ENCODE results near the gene SYCE1. TPM values are rescaled to one million over a fixed set of nuclear protein-coding genes. Genes with fewer than 3 reads are reported as not detected.
"Not testable (repeated sequence)": the region's sequence is repeated elsewhere in the genome, so short reads cannot be mapped to it uniquely, and the experiment has no call there.

The SYCE1 gene
- polyA plus RNA-seq, 1 donor (not counting 4 experiments of a cell fraction or from before 2014, with no cell fraction given), result not detected

- peak overlapping the region; percentile 89 for H3K4me2 ChIP-seq (ENCODE audit: control insufficient read depth, extremely low read depth, insufficient read depth, low read depth, low read length)
- peak; percentile 56 to 94 (median 64) for TF ChIP-seq CTCF (optimal IDR thresholded peaks at IDR 0.05 in 1 of 3, IDR thresholded peaks at IDR 0.05 in 1 of 3, conservative IDR thresholded peaks at IDR 0.05 in 1 of 3; ENCODE audit: extremely low read depth in 1 of 3, insufficient read depth in 2 of 3, low read length in 3 of 3)
- no peak for TF ChIP-seq EZH2 (IDR thresholded peaks at IDR 0.05; ENCODE audit: low read length)
- no peak overlapping the region for H3K27ac ChIP-seq (ENCODE audit: control insufficient read depth, insufficient read depth, low read length)
- dilution Hi-C loops (cut with MboI; ENCODE audit: extremely low pct_ligation_motif_present, low sequenced_read_pairs), result no loop called here
- FAIRE-seq, result no peak
- H3K9me3 ChIP-seq (ENCODE audit: control insufficient read depth, low read depth, low read length), result no peaks in the 10 kb centered on the region
- DNase-seq (ENCODE audit: low read depth, low spot score), result peak; percentile 4
- no peaks in the 10 kb centered on the region for H3K9me1 ChIP-seq (ENCODE audit: control insufficient read depth, extremely low read depth, insufficient read depth, low read length)
- no peaks in the 10 kb centered on the region for H4K20me1 ChIP-seq (ENCODE audit: control insufficient read depth, extremely low read depth, insufficient read depth, low read length)
- H3K36me3 ChIP-seq (ENCODE audit: control insufficient read depth in 2 of 2, extremely low read depth in 1 of 2, insufficient read depth in 2 of 2, low read length in 2 of 2), result no peaks in the 10 kb centered on the region
- H3K9ac ChIP-seq (ENCODE audit: control insufficient read depth, extremely low read depth, insufficient read depth, low read length), result peak overlapping the region; percentile 61
- H3K4me3 ChIP-seq (ENCODE audit: control insufficient read depth in 2 of 3, extremely low read depth in 1 of 3, insufficient read depth in 2 of 3, low read depth in 1 of 3, low read length in 3 of 3), result peak overlapping the region; percentile 34 to 67 (median 53)
- H3K27me3 ChIP-seq (ENCODE audit: control insufficient read depth, extremely low read depth, insufficient read depth, low read length), result no peaks in the 10 kb centered on the region
- H2AFZ ChIP-seq (ENCODE audit: control insufficient read depth, low read length), result peak overlapping the region; percentile 90
- H3K4me1 ChIP-seq (ENCODE audit: control insufficient read depth, extremely low read depth, insufficient read depth, low read length), result peaks cover 4% of the 10 kb centered on the region
- H3K79me2 ChIP-seq (ENCODE audit: control insufficient read depth, insufficient read depth, low read length), result no peaks in the 10 kb centered on the region
Measured at GRCh38 chr10:133520193-133520738, 45.1 kb downstream of the SYCE1 start.

- H3K27ac ChIP-seq (ENCODE audit: control insufficient read depth, insufficient read depth, low read length); H4K20me1 ChIP-seq (ENCODE audit: control insufficient read depth, extremely low read depth, insufficient read depth, low read length); H3K9me1 ChIP-seq (ENCODE audit: control insufficient read depth, extremely low read depth, insufficient read depth, low read length); H2AFZ ChIP-seq (ENCODE audit: control insufficient read depth, low read length); dilution Hi-C loops (cut with MboI; ENCODE audit: extremely low pct_ligation_motif_present, low sequenced_read_pairs); H3K36me3 ChIP-seq (ENCODE audit: control insufficient read depth in 2 of 2, extremely low read depth in 1 of 2, insufficient read depth in 2 of 2, low read length in 2 of 2); H3K4me1 ChIP-seq (ENCODE audit: control insufficient read depth, extremely low read depth, insufficient read depth, low read length); H3K4me3 ChIP-seq (ENCODE audit: control insufficient read depth in 2 of 3, extremely low read depth in 1 of 3, insufficient read depth in 2 of 3, low read depth in 1 of 3, low read length in 3 of 3); FAIRE-seq; H3K79me2 ChIP-seq (ENCODE audit: control insufficient read depth, insufficient read depth, low read length); H3K9me3 ChIP-seq (ENCODE audit: control insufficient read depth, low read depth, low read length); H3K27me3 ChIP-seq (ENCODE audit: control insufficient read depth, extremely low read depth, insufficient read depth, low read length); DNase-seq (ENCODE audit: low read depth, low spot score); H3K4me2 ChIP-seq (ENCODE audit: control insufficient read depth, extremely low read depth, insufficient read depth, low read depth, low read length); H3K9ac ChIP-seq (ENCODE audit: control insufficient read depth, extremely low read depth, insufficient read depth, low read length): not testable (repeated sequence)
Measured at GRCh38 chr10:133518517-133518916, 46.9 kb downstream of the SYCE1 start.

GRCh38 chr10:133516057-133516456 lies 49.3 kb downstream of the SYCE1 start:
- Histone ChIP-seq H3K4me1 (ENCODE audit: control insufficient read depth, extremely low read depth, insufficient read depth, low read length) (peaks cover 4% of the 10 kb centered on the region), H4K20me1 (ENCODE audit: control insufficient read depth, extremely low read depth, insufficient read depth, low read length) (no peaks in the 10 kb centered on the region), H3K27ac (ENCODE audit: control insufficient read depth, insufficient read depth, low read length) (no peak overlapping the region), H3K36me3 (ENCODE audit: control insufficient read depth in 2 of 2, extremely low read depth in 1 of 2, insufficient read depth in 2 of 2, low read length in 2 of 2) (no peaks in the 10 kb centered on the region), H3K9me3 (ENCODE audit: control insufficient read depth, low read depth, low read length) (no peaks in the 10 kb centered on the region), H3K4me3 (ENCODE audit: control insufficient read depth in 2 of 3, extremely low read depth in 1 of 3, insufficient read depth in 2 of 3, low read depth in 1 of 3, low read length in 3 of 3) (no peak overlapping the region), H3K27me3 (ENCODE audit: control insufficient read depth, extremely low read depth, insufficient read depth, low read length) (no peaks in the 10 kb centered on the region), H3K9ac (ENCODE audit: control insufficient read depth, extremely low read depth, insufficient read depth, low read length) (no peak overlapping the region), H3K4me2 (ENCODE audit: control insufficient read depth, extremely low read depth, insufficient read depth, low read depth, low read length) (no peak overlapping the region), H2AFZ (ENCODE audit: control insufficient read depth, low read length) (no peak overlapping the region), H3K9me1 (ENCODE audit: control insufficient read depth, extremely low read depth, insufficient read depth, low read length) (no peaks in the 10 kb centered on the region), H3K79me2 (ENCODE audit: control insufficient read depth, insufficient read depth, low read length) (no peaks in the 10 kb centered on the region)
- DNase-seq (ENCODE audit: low read depth, low spot score) (no peak), FAIRE-seq (no peak)
- dilution Hi-C loops (cut with MboI; ENCODE audit: extremely low pct_ligation_motif_present, low sequenced_read_pairs), result no loop called here
- TF ChIP-seq CTCF (optimal IDR thresholded peaks at IDR 0.05 in 1 of 3, IDR thresholded peaks at IDR 0.05 in 1 of 3, conservative IDR thresholded peaks at IDR 0.05 in 1 of 3; ENCODE audit: extremely low read depth in 1 of 3, insufficient read depth in 2 of 3, low read length in 3 of 3) (no peak), EZH2 (IDR thresholded peaks at IDR 0.05; ENCODE audit: low read length) (no peak)
